ENCODE data around the gene CCDC40.

GRCh38 chr17:80099291-80100034 lies 63.0 kb downstream of the CCDC40 start:
- TF ChIP-seq, protein P1, sequence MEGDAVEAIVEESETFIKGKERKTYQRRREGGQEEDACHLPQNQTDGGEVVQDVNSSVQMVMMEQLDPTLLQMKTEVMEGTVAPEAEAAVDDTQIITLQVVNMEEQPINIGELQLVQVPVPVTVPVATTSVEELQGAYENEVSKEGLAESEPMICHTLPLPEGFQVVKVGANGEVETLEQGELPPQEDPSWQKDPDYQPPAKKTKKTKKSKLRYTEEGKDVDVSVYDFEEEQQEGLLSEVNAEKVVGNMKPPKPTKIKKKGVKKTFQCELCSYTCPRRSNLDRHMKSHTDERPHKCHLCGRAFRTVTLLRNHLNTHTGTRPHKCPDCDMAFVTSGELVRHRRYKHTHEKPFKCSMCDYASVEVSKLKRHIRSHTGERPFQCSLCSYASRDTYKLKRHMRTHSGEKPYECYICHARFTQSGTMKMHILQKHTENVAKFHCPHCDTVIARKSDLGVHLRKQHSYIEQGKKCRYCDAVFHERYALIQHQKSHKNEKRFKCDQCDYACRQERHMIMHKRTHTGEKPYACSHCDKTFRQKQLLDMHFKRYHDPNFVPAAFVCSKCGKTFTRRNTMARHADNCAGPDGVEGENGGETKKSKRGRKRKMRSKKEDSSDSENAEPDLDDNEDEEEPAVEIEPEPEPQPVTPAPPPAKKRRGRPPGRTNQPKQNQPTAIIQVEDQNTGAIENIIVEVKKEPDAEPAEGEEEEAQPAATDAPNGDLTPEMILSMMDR (IDR thresholded peaks at IDR 0.05): no peak
- TF ChIP-seq EZH2 (IDR thresholded peaks at IDR 0.05; ENCODE audit: borderline replicate concordance, insufficient read depth, low read depth, low read length, poor library complexity, severe bottlenecking): no peak

Measured in B cell (primary cell).